ENCODE data around the gene PSAP.
"Not testable (repeated sequence)": the region's sequence is repeated elsewhere in the genome, so short reads cannot be mapped to it uniquely, and the experiment has no call there.

DNA sequence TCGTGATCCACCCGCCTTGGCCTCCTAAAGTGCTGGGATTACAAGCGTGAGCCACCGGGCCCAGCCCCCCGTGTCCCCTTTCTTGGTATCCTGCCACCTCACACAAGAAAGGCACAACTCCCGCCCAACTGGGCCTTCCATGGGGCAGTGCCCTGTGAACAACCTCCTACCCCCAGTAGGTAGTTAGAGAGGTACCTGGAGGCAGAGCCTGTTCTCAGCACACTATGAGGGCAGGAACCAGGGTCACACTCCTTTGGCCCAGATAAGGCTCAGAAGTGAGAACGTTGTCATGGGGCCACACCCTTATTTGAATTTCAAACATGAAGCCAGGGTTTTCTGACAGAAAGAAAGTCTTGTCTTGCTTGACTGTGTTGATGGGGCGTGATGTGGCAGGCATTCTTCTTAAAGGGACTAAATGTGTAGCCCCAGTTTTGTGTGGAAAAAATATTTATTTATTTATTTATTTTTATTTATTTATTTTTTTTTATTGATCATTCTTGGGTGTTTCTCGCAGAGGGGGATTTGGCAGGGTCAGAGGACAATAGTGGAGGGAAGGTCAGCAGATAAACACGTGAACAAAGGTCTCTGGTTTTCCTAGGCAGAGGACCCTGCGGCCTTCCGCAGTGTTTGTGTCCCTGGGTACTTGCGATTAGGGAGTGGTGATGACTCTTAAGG lies 23.8 kb upstream of the PSAP start:
- not testable (repeated sequence) for TF ChIP-seq RAD21 (conservative IDR thresholded peaks at IDR 0.05); EP300 (conservative IDR thresholded peaks at IDR 0.05; ENCODE audit: poor library complexity, severe bottlenecking)
- TF ChIP-seq, protein P1, sequence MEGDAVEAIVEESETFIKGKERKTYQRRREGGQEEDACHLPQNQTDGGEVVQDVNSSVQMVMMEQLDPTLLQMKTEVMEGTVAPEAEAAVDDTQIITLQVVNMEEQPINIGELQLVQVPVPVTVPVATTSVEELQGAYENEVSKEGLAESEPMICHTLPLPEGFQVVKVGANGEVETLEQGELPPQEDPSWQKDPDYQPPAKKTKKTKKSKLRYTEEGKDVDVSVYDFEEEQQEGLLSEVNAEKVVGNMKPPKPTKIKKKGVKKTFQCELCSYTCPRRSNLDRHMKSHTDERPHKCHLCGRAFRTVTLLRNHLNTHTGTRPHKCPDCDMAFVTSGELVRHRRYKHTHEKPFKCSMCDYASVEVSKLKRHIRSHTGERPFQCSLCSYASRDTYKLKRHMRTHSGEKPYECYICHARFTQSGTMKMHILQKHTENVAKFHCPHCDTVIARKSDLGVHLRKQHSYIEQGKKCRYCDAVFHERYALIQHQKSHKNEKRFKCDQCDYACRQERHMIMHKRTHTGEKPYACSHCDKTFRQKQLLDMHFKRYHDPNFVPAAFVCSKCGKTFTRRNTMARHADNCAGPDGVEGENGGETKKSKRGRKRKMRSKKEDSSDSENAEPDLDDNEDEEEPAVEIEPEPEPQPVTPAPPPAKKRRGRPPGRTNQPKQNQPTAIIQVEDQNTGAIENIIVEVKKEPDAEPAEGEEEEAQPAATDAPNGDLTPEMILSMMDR (IDR thresholded peaks at IDR 0.05; ENCODE audit: poor library complexity, severe bottlenecking), result not testable (repeated sequence)

Data from neural cell (in vitro differentiated cells).